HTR-8/SVneo (cell line): ENCODE results near the gene NET1.
"Not testable (repeated sequence)": the region's sequence is repeated elsewhere in the genome, so short reads cannot be mapped to it uniquely, and the experiment has no call there.

Experiments
- DNase-seq: peaks from one replicate; pipeline ENCODE4 v3.0.0; 2011; ENCODE audit warnings: low spot score, mixed read lengths; ENCODE audit not compliant: insufficient read length
- FAIRE-seq: peaks from 2 replicates; lab custom pipeline; 2011; peaks lifted over from hg19 to GRCh38; lab: Jason Lieb, UNC

Gene NET1

DNA sequence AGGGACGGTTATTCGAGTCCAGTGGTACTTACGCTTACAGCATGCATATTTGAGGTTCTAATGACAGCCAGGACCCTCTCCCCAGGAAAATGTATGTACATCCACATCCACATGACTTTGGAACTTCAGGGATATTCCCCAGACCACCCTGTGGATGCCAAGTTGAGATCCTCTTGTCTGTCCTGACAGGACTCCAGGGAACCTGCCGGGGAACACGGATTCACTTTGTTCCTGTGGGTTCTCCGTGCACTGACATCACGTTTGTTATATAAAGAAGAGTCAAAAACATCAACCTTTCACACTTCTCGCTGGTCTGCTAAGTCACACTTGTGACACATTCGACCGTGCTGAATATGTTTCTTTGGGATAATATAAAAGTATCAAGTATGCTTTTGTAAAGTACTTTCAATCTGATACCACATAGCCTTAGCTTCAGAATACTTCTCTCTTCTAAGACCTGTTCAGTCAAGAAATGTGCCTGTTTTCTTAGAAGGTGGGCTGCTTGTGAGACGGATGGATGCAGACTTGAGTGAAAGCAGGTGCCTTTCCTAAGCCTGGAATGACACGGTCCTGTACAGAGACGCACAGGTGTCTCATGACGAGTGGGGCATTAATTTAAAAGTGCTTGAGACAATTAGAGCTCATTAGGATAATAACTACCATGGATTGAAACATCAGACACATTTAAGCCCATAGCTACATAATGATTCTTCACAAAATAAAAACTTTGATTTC is 48.3 kb downstream of the NET1 start:
- FAIRE-seq (no peak), DNase-seq (no peak)

DNA sequence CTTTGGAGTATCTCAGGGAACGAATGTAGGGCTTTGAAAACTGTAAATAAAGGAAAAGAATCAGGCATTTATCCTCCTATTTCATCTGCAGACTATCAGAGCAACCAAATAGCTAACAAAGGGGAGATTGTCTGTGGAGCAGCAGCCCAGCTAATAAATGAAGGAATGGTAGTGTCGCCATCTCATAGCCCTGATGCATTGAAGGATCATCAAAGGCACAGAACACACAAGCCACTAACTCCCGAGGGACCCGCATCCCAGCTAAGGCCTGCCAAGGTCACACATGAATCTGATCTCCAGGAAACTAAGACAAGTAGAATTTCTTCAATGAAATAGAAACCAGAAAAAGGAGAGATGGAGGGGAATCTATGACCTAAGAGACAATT is 48.8 kb downstream of the NET1 start:
- no peak for DNase-seq

DNA sequence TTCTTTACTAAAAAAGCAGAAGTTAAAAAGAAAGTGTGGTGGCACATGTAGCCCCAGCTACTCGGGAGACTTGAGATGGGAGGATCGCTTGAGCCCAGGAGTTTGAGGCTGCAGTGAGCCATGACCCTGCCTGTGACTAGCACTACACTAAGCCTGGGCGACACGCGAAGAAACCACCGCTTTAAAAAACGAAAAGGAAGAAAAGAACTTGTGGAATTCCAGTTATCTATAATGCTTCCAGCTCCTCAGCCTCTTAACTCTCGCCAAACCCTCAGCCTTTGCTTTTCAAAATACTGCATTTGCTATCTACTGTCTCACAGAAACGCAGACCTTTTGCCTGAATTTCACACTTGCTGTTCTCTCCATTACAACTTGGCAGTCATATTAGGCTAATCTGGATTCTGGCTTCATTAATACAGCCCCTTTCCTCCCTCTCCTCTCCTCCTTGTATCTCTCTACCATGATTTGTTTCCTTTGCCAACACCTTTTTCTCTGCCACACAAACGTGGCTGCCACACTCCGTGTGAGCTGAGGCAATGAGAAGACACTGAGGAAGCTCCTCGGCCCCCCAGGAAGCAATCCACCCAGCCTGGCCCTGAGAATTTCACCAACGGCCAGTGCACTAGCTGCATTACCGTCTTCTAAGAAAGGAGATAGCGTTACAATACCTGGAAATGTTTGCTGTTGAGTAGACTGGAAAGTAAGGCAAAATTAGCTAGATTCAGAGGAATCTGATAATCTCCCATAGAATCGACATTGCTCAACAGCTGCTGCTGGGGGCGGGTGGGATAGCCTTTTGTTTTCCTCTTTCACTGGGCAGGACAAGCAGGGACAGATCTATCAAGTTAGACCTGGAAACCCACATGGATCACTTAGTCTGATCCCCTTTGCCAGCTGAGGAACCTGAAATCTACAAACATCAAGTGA is 49.8 kb downstream of the NET1 start:
- FAIRE-seq (no peak), DNase-seq (no peak)

More for the DNA sequence above, 48.8 kb downstream of the NET1 start:
- FAIRE-seq = no peak

DNA sequence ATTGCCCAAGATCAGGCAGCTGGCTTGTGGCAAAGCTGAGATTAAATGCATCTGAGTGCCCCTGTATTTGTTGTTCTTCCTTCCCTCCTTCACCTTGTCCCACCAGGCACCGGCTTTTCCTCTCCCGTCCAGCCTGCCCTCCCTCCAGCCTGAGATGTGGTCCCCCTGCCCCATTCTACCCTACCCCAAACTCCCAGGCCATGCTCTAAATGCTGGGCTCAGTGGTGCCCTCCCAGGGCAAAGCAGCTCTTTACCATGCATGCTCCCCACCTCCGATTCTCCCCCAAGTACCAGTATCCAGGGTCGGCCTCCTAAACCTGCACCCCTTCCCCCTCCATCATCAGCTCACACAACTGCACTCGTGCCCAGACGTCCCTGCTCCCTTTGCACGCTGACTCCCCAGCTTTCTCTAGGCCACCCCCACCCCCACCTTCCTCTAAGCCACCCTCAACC is 50.5 kb downstream of the NET1 start:
- no peak for FAIRE-seq
- no peak for DNase-seq

DNA sequence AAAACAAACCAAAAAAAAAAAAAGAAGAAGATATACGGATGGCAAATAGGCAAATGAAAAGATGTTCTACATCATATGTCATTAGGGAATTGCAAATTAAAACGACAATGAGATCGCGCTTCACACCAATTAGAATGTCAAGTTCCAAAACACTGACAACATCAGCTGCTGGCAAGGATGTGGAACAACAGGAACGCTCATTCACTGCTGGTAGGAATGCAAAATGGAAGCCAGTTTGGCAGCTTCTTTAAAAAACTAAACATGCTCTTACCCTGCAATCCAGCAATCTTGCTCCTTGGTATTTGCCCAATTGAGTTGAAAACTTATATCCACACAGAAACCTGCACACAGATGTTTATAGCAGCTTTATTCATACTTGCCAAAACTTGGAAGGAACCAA is 52.2 kb downstream of the NET1 start:
- no peak for FAIRE-seq
- DNase-seq = no peak

DNA sequence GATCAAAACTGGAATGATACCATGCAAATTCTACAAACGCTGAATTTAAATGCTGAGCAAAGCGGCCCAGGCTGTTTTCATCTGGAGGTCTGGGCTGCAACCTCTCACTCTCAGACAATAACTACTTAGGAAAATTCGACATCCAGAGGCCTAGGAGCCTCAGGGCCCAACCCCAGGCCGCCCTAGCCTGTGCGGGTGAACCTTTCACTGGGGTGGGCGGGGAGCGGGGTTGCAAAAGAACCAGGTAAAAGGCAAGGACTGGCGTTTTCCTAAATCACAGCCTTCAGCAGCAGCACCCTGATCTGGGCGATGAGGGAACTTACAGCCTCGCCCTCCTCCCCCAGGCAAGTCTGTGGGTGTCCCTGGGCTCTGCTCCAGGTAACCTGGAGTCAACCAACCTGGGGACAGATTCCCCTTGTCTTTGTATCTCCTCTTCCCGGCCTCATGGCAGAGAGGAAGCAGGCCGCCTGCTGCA is 53.7 kb downstream of the NET1 start:
- FAIRE-seq (no peak), DNase-seq (no peak)

DNA sequence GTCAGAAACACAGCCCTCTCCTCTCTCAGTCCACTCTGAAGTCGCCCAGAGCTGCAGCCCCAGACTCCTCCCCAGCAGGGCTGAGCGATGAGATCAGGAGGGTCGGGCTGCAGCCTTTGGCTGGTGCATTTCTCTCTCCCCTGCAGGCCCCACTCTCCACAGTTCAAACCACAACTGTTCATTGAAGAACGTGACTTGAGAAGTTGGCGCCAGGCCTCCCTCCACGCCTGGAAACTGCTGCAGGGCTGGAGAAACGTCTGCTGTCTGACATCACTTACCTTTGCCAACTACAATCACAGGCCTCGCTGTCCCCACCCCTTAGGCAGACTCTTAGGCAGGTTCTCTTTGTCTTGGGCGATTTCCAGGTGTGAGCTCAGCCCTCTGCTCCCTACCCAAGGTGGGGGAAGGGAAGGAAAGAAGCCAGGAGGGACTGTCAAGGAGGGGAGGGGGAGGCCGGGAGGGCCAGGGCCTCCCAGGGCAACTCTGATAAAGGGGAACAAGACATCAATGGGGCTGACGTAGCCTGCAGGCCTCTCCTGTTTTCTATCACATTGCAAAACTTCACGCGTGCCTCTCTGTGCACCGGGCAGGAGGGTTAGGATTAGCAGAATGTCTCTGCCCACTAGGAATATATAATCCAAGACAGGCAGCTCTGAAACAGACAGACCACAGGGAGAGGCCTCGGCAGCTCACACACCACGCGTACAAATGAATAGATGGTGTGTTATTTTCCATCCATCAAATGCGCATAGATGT is 54.3 kb downstream of the NET1 start:
- DNase-seq (no peak), FAIRE-seq (no peak)

DNA sequence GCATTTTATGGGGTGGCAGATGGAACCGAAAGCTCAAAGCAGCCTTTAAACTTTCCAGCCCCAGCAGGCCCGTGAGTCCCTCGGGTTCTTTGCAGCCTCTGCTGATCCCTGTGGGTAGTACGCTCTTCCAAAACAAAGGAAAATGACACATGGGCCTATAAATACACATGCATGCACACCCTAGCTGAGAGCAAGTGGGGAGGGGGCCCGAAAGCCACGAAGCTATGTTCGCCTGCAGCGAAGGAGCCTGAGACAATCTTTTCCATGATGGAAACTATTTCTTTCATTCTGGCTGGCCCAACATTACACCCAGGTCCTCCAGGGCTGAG is 54.8 kb downstream of the NET1 start:
- FAIRE-seq (no peak), DNase-seq (no peak)

DNA sequence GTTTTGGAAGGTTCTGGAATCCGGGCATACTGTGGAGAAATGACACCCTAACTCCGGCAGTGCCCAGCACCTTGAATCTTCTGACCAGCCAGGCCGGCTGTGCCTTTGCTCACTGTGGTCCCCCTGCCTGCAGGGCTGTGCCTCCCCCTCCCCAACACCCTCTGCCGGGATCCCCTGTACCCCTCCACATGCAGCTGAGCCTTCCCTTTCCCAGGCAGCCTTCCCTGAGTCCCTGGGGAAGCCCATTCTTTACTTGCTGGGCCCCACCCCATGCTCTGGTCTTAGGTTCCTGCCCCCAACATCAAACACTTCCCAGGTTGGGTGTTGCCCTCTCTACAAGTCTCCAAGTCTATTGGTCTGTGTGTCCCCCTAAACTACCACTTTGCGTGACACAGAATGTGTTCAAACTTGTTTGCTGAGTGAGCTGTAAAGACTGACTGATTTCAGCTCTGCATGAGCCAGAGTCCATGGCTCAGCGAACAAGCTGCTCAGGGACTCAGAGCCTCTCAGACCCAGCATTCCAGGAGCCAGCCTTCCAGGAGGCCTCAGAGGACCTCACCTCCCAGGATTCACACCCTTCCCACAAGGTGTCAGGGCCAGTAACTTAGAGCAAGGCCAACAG is 55.4 kb downstream of the NET1 start:
- DNase-seq = no peak
- FAIRE-seq = no peak

DNA sequence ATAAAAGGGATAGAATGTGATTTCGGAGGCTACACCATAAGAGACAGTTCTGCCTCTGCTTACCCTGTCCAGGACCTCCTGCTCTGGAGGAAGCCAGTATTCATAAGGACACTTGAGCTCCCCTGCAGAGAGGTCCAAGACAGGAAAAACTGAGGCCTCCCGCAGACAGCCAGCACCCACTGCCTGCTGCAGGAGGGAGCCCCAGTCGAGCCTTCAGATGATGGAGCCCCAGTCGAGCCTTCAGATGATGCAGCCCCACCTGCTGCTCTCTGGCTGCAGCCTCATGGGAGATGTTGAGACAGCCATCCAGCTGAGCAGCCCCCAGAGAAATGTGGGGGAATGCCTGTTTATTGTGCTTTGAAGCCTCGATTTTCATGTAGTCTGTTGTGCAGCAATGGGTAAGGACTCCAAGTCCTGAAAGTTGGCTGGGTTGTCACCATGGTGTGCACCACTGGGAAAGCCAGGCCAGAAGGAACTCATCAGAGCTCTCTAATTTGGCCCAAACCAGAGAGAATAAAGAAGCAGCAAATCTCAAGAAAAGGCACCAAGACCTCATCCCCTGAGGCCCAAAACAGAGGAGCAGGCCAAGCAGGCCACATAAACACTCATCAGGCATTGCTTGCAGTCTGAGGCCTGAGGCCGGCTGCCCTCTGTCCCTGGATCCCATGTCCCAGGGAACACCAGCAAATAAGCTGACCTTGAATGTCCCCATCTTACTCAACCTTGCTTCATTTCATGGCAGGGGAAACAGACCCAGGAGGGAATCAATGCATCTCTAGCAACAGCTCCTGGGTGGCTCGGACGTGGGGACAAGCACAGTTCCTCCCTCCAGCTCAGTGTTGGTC is 56.1 kb downstream of the NET1 start:
- DNase-seq (no peak), FAIRE-seq (no peak)

DNA sequence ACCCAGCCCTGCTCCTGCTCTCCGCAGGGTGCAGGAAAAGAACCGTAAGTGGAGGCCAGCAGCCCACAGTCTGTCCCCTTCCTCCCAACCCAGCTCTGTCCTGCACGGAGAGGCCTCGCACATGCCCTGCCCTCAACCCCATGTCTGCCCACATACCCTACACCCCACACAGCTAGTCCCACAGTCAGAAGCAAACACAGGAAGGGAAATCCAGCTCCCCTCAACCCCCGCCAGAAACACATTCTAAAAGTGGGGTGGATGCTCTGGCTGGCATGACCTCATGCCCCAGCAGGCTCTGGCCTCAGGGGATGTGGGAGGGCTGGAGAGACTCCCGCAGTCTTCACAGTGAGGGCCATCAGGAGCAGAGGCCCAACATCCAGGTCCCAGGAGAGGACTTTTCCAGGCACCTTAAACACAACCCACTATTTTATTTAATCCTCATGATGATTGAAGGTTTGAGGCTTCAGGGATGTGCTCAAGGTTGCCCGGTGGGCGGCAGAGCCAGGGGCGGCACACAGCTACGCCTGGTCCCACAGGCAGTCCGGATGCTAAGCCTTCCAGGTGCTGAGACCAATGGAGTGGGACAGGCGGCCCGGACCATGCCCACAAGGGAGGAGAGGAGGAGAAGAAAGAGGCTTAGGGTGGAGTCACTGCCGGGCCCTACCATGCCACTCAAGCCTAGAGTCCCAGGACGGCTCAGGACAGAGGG is 57.1 kb downstream of the NET1 start:
- no peak for DNase-seq
- no peak for FAIRE-seq

DNA sequence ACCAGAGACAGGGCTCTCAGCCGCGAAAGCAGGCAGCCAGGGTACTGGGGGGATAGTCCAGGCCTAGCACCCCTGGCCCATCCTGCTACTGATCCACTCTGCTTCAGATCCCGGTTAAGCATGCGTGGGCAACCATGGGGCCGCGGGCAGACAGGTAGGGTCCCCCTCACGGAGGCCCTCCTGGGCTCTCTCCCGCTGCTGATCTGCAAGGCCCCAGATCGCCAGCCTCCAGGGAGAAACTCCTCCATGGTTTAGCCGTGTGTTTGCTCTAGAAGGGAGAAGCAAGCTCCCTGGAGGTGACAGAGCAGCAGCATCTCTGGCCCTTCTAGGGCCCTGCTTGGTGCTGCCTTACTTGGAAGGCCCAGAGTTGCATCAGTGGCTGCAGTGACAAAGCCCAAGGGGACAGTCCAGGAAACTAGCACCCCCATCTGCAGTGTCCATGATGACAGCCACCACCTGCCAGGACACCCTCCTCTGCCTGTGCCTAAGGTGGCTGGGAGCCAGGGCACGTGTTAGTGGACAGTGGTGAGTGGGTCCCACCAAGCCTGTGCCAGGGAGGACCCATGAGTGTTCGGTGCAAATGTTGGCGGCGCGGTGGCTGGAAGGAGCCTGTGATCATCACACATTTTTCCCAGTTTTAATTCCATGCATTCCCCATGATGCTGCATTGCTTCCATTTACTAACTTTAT is 57.9 kb downstream of the NET1 start:
- DNase-seq (no peak), FAIRE-seq (no peak)

DNA sequence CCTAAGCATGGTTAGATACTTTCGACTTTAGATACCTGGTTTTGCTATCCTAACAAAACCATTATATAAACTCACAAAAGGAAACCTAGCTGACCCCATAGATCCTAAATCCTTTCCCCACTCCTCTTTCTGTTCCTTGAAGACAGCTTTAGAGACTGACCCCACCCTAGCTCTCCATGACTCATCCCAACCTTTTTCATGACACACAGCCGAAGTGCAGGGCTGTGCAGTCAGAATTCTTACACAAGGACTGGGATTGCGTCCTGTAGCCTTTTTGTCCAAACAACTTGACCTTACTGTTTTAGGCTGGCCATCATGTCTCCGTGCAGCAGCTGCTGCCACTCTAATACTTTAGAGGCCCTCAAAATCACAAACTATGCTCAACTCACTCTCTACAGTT is 62.3 kb downstream of the NET1 start:
- not testable (repeated sequence) for FAIRE-seq

DNA sequence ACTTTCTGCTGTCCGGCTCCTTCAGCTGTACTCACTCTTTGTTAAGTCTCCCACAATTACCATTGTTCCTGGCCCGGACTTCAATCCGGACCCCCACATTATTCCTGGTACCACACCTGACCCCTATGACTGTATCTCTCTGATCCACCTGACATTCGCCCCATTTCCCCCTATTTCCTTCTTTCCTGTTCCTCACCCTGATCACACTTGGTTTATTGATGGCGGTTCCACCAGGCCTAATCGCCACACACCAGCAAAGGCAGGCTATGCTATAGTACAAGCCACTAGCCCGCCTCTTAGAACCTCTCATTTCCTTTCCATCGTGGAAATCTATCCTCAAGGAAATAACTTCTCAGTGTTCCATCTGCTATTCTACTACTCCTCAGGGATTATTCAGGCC is 62.7 kb downstream of the NET1 start:
- FAIRE-seq, DNase-seq: not testable (repeated sequence)

More for the DNA sequence above, 62.3 kb downstream of the NET1 start:
- DNase-seq = not testable (repeated sequence)

DNA sequence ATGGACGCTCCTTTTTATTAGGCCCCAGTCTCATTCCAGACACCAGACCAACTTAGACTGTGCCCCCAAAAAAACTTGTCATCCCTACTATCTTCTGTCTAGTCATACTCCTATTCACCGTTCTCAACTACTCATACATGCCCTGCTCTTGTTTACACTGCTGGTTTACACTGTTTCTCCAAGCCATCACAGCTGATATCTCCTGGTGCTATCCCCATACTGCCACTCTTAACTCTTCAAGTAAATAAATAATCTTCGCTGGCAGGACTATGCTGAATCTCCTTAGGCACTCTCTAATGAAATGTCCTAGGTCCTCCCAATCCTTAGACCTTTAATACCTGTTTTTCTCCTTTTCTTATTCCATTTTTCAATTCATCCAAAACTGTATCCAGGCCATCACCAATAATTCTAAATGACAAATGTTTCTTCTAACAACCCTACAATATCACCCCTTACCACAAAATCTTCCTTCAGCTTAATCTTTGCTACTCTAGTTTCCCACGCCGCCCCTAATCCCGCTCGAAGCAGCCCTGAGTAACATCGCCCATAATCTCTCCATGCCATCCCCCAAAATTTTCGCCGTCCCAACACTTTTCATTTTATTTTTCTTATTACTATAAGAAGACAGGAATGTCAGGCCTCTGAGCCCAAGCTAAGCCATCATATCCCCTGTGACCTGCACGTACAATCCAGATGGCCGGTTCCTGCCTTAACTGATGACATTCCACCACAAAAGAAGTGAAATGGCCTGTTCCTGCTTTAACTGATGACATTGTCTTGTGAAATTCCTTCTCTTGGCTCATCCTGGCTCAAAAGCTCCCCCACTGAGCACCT is 63.8 kb downstream of the NET1 start:
- DNase-seq, FAIRE-seq: not testable (repeated sequence)

DNA sequence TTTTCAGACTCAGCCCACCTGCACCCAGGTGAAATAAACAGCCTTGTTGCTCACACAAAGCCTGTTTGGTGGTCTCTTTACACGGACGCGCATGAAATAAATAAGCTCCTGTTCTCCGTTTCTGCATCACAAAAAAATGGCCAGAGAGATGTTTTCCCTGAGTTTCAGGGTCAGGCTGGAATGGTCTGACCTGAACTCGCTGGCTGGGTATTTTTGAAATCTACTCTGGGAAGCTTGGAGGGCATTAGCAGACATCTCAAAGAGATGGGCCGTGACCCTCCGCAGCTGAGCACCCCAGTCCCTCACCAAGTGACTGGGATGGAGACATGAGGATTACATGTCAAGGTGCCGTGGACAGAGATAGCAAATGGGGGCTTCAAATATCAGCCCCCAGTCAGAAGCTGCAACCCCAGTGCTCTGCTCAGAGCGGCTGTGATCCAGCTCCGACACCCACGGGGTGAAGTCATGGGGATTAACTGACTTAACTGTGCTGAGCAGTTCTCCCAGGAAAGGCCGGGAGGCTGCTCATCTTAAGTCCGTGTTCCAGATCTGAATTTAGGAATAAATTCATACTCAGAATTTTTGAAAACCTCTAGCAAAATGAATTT is 64.7 kb downstream of the NET1 start:
- DNase-seq (no peak), FAIRE-seq (no peak)
